Neural cell (in vitro differentiated cells): ENCODE measurements around the gene PPP2R5A. TPM values are rescaled to one million over a fixed set of nuclear protein-coding genes. Genes with fewer than 3 reads are reported as not detected.

Source experiments
- H2AFZ ChIP-seq: fragments of 200-600, 300-800 bp; sonication (generic), shearing (Covaris generic); 2 replicates; pipeline ENCODE4 v1.6.0; 2014; ENCODE audit warnings: low read depth, mild to moderate bottlenecking, antibody characterized with exemption, low read length, moderate library complexity
- H3F3A ChIP-seq: fragments of 200-600 bp; shearing (Covaris generic); 2 replicates; pipeline ENCODE4 v1.6.1; 2016; ENCODE audit warnings: mild to moderate bottlenecking, moderate library complexity, mixed read lengths, antibody characterized with exemption, low read length; ENCODE audit not compliant: insufficient read depth, poor library complexity, severe bottlenecking
- H3K27ac ChIP-seq: fragments of 200-600, 300-800 bp; sonication (generic), shearing (Covaris generic); 2 replicates; pipeline ENCODE4 v1.5.1; 2014; ENCODE audit warnings: mild to moderate bottlenecking, low read length, moderate library complexity
- H3K27me3 ChIP-seq: fragments of 300-800, 200-600 bp; sonication (generic), shearing (Covaris generic); 2 replicates; pipeline ENCODE4 v1.6.0; 2014; ENCODE audit warnings: mild to moderate bottlenecking, low read depth, low read length, moderate library complexity; ENCODE audit not compliant: insufficient read depth
- H3K36me3 ChIP-seq: fragments of 300-800, 200-600 bp; sonication (generic), shearing (Covaris generic); 2 replicates; pipeline ENCODE4 v1.5.1; 2014; ENCODE audit warnings: mild to moderate bottlenecking, antibody characterized with exemption, low read length, moderate library complexity; ENCODE audit not compliant: insufficient read depth
- H3K4me2 ChIP-seq: fragments of 300-800, 200-600 bp; sonication (generic), shearing (Covaris generic); 2 replicates; pipeline ENCODE4 v1.6.0; 2014; ENCODE audit warnings: mild to moderate bottlenecking, low read length
- H3K4me3 ChIP-seq: fragments of 300-800, 200-600 bp; sonication (generic), shearing (Covaris generic); 2 replicates; pipeline ENCODE4 v1.5.1; 2014; ENCODE audit warnings: mild to moderate bottlenecking, low read length, moderate library complexity
- H3K79me2 ChIP-seq: fragments of 200-600 bp; shearing (Covaris generic); replicated peaks from 2 replicates; pipeline ENCODE4 v1.6.0; 2014; ENCODE audit warnings: mild to moderate bottlenecking, low read length, moderate library complexity; ENCODE audit not compliant: insufficient read depth
- H3K9ac ChIP-seq: fragments of 300-800, 200-600 bp; sonication (generic), shearing (Covaris generic); 2 replicates; pipeline ENCODE4 v1.6.1; 2016; ENCODE audit warnings: mild to moderate bottlenecking, low read length, mixed read lengths
- H3K9me2 ChIP-seq: fragments of 200-600 bp; shearing (Covaris generic); 2 replicates; pipeline ENCODE4 v1.6.1; 2016; ENCODE audit warnings: mild to moderate bottlenecking, low read length, mixed read lengths; ENCODE audit not compliant: insufficient read depth
- H3K9me3 ChIP-seq: fragments of 200-600, 300-800 bp; sonication (generic), shearing (Covaris generic); 2 replicates; pipeline ENCODE4 v1.6.1; 2016; ENCODE audit warnings: mild to moderate bottlenecking, mixed run types, low read length, moderate library complexity, mixed read lengths
- H4K20me1 ChIP-seq: fragments of 200-600 bp; shearing (Covaris generic); 2 replicates; pipeline ENCODE4 v1.6.1; 2016; ENCODE audit warnings: mild to moderate bottlenecking, mixed run types; ENCODE audit not compliant: insufficient read depth
- EP300 ChIP-seq: fragments of 450-650 bp; conservative IDR thresholded peaks from 2 replicates; pipeline ENCODE4 v1.6.1; 2014; ENCODE audit warnings: antibody characterized with exemption, mild to moderate bottlenecking, moderate library complexity; ENCODE audit not compliant: poor library complexity, severe bottlenecking
- EZH2 ChIP-seq: fragments of 200-600, 300-800 bp; shearing (Covaris generic), sonication (generic); IDR thresholded peaks from 2 replicates; pipeline ENCODE4 v1.6.1; 2014; ENCODE audit warnings: antibody characterized with exemption, low read length, borderline replicate concordance, mild to moderate bottlenecking; ENCODE audit not compliant: insufficient read depth, poor library complexity, severe bottlenecking
- MXI1 ChIP-seq: fragments of 450-650 bp; conservative IDR thresholded peaks from 2 replicates; pipeline ENCODE4 v1.6.1; 2014; ENCODE audit warnings: antibody characterized with exemption, mild to moderate bottlenecking; ENCODE audit not compliant: poor library complexity, severe bottlenecking
- POLR2AphosphoS5 ChIP-seq: IDR thresholded peaks from 2 replicates; pipeline ENCODE4 v1.6.1; 2012
- RAD21 ChIP-seq: fragments of 450-650 bp; conservative IDR thresholded peaks from 2 replicates; pipeline ENCODE4 v1.6.1; 2014; ENCODE audit warnings: antibody characterized with exemption, mild to moderate bottlenecking, moderate library complexity
- SMC3 ChIP-seq: fragments of 450-650 bp; conservative IDR thresholded peaks from 2 replicates; pipeline ENCODE4 v1.6.1; 2014; ENCODE audit warnings: antibody characterized with exemption, mild to moderate bottlenecking, moderate library complexity; ENCODE audit not compliant: poor library complexity
- TAF1 ChIP-seq: IDR thresholded peaks from 2 replicates; pipeline ENCODE4 v1.6.1; 2012; ENCODE audit warnings: low read depth
- polyA plus RNA-seq: library from polyadenylated mRNA; depleted of rRNA; stranded (reverse); fragments of >200 nt; gene quantifications from 2 replicates; pipeline ENCODE4 v1.2.3, GENCODE V29; 2014
- TF ChIP-seq, protein P1 (sequence below): fragments of 450-650 bp; IDR thresholded peaks from 2 replicates; pipeline ENCODE4 v1.5.1; 2014; ENCODE audit warnings: antibody characterized with exemption, mild to moderate bottlenecking, moderate library complexity; ENCODE audit not compliant: poor library complexity, severe bottlenecking
- TF ChIP-seq, protein P2 (sequence below): IDR thresholded peaks from 2 replicates; pipeline ENCODE4 v1.6.1; 2012; ENCODE audit warnings: borderline replicate concordance

Gene PPP2R5A
- polyA plus RNA-seq, 1 donor from 2014 or later, result 5.9 TPM

DNA sequence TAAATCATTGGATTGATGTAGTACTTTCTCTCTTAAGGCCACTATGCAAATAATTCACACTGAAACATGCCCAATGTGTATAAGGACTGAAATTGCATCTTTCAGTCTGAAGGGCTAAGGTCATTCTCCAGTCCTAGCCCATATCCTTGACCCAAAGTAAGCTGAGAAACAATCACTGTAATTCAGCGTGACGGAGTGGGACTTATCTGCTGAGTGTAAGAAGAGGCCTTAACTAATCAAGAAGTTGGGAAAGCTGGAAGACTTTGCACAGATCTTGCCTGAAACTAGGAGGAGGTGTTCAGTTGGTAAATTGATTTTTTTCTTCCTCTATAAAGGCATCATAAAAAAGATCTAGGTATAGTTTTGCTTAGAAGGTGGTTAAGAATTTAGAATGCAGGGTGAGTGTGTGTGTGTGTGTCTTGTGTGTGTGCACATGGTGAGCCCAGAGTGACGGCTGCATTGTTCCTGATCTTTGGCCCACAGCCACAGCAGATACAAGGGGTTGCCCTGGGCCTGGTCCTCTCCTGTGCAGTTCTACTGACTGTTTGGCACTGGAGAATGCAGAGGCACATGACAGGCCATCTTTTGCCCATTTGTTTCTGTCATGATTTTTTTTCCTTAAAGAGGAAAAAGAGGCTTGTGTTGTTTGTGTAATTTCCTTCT lies 13.3 kb upstream of the PPP2R5A start:
- TF ChIP-seq SMC3, result no peak
- no peak for TF ChIP-seq RAD21
- TF ChIP-seq POLR2AphosphoS5, result no peak
- TF ChIP-seq EZH2, result no peak
- TF ChIP-seq EP300, result no peak
- TF ChIP-seq, protein P1, sequence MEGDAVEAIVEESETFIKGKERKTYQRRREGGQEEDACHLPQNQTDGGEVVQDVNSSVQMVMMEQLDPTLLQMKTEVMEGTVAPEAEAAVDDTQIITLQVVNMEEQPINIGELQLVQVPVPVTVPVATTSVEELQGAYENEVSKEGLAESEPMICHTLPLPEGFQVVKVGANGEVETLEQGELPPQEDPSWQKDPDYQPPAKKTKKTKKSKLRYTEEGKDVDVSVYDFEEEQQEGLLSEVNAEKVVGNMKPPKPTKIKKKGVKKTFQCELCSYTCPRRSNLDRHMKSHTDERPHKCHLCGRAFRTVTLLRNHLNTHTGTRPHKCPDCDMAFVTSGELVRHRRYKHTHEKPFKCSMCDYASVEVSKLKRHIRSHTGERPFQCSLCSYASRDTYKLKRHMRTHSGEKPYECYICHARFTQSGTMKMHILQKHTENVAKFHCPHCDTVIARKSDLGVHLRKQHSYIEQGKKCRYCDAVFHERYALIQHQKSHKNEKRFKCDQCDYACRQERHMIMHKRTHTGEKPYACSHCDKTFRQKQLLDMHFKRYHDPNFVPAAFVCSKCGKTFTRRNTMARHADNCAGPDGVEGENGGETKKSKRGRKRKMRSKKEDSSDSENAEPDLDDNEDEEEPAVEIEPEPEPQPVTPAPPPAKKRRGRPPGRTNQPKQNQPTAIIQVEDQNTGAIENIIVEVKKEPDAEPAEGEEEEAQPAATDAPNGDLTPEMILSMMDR, result no peak
- TF ChIP-seq, protein P2, sequence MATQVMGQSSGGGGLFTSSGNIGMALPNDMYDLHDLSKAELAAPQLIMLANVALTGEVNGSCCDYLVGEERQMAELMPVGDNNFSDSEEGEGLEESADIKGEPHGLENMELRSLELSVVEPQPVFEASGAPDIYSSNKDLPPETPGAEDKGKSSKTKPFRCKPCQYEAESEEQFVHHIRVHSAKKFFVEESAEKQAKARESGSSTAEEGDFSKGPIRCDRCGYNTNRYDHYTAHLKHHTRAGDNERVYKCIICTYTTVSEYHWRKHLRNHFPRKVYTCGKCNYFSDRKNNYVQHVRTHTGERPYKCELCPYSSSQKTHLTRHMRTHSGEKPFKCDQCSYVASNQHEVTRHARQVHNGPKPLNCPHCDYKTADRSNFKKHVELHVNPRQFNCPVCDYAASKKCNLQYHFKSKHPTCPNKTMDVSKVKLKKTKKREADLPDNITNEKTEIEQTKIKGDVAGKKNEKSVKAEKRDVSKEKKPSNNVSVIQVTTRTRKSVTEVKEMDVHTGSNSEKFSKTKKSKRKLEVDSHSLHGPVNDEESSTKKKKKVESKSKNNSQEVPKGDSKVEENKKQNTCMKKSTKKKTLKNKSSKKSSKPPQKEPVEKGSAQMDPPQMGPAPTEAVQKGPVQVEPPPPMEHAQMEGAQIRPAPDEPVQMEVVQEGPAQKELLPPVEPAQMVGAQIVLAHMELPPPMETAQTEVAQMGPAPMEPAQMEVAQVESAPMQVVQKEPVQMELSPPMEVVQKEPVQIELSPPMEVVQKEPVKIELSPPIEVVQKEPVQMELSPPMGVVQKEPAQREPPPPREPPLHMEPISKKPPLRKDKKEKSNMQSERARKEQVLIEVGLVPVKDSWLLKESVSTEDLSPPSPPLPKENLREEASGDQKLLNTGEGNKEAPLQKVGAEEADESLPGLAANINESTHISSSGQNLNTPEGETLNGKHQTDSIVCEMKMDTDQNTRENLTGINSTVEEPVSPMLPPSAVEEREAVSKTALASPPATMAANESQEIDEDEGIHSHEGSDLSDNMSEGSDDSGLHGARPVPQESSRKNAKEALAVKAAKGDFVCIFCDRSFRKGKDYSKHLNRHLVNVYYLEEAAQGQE, result no peak
- TF ChIP-seq MXI1, result no peak
- TF ChIP-seq TAF1, result no peak
- Histone ChIP-seq H3K27ac (no peak overlapping the region), H3K27me3 (no peaks in the 10 kb centered on the region), H3K4me3 (no peak overlapping the region), H3K9me2 (no peaks in the 10 kb centered on the region), H3K79me2 (no peaks in the 10 kb centered on the region), H4K20me1 (no peaks in the 10 kb centered on the region), H3K4me2 (no peak overlapping the region), H3F3A (no peaks in the 10 kb centered on the region), H3K9ac (no peak overlapping the region), H2AFZ (no peak overlapping the region), H3K36me3 (no peaks in the 10 kb centered on the region), H3K9me3 (no peaks in the 10 kb centered on the region)

DNA sequence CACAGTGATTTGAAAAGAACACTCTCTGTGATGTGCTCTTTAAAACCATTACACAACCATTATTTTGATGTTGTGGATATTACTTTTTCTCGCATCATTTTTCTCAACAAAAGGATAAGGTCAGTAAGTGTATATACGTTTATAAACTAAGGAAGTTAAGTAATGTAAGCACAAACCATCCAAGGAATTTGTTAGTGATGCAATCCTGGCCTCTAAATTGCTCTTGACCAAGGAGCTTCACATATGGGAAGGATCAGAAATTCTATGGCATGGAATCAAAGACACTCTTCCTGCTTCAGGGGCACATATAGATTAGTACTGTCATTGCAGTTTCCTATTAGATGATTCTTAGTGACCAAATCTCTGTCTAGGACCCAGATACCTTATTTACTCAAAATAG lies 3.6 kb upstream of the PPP2R5A start:
- Histone ChIP-seq H3K79me2 (no peaks in the 10 kb centered on the region), H3K4me3 (no peak overlapping the region), H3K9ac (no peak overlapping the region), H3K27ac (no peak overlapping the region), H3K36me3 (no peaks in the 10 kb centered on the region), H3K9me3 (no peaks in the 10 kb centered on the region), H3K4me2 (no peak overlapping the region), H4K20me1 (no peaks in the 10 kb centered on the region), H3K9me2 (no peaks in the 10 kb centered on the region), H3K27me3 (no peaks in the 10 kb centered on the region), H2AFZ (no peak overlapping the region), H3F3A (no peaks in the 10 kb centered on the region)
- no peak for TF ChIP-seq EP300
- no peak for TF ChIP-seq EZH2
- TF ChIP-seq SMC3, result no peak
- no peak for TF ChIP-seq POLR2AphosphoS5
- TF ChIP-seq RAD21, result no peak
- TF ChIP-seq, protein P2, result no peak
